ENCODE results near the gene HOXC6. TPM values are rescaled to one million over a fixed set of nuclear protein-coding genes. Genes with fewer than 3 reads are reported as not detected.

The HOXC6 gene
- total and polyA plus RNA-seq, 9 of the 15 experiments (the other 6 are each of a cell fraction or from before 2014, with no cell fraction given): 0.06 to 4.0 (median 1.4) TPM

DNA sequence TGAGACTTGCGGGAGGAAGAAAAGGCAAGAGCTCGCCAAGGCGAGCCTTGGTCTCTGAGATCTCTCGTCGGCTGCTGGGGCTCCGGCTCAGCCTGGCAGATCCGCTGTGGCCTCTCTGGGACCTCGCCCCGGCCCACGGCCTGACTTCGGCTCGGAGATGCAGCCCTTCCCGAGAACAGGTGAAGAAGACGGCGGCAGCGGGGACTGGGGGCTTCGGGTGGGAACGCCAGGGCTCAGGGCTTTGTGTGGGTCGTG lies 34.3 kb upstream of the HOXC6 start:
- H3K9ac ChIP-seq (ENCODE audit: insufficient read depth in 1 of 2, low read depth in 2 of 2, low read length in 2 of 2): peak overlapping the region in 1 of 2 experiments; percentile 96; a peak in 2 of 4 replicates

More for the DNA sequence above, 34.3 kb upstream of the HOXC6 start:
- Histone ChIP-seq H3K36me3 (ENCODE audit: control insufficient read depth, insufficient read depth, low read length) (no peaks in the 10 kb centered on the region), H3K4me1 (replicated peaks in 1 of 2; ENCODE audit: control insufficient read depth in 2 of 2, insufficient read depth in 2 of 2, low read length in 2 of 2) (peaks cover 41 to 65% of the 10 kb centered on the region in 2 experiments), H3K79me2 (ENCODE audit: control insufficient read depth, insufficient read depth, low read length) (peaks cover 26% of the 10 kb centered on the region), H3K4me2 (ENCODE audit: insufficient read depth, low read length) (peak overlapping the region; percentile 92; the same call in 1 of the 2 replicates), H3K9me1 (ENCODE audit: control insufficient read depth, insufficient read depth, low read length) (no peaks in the 10 kb centered on the region), H3K27ac (ENCODE audit: extremely low read depth, low read depth, low read length) (no peak overlapping the region), H4K20me1 (replicated peaks; ENCODE audit: control insufficient read depth, insufficient read depth, low read length) (no peaks in the 10 kb centered on the region), H3K27me3 (ENCODE audit: control insufficient read depth in 2 of 2, insufficient read depth in 2 of 2, low read length in 2 of 2) (peaks cover 0 to 10% of the 10 kb centered on the region in 2 experiments; a peak in 2 of 5 replicates), H2AFZ (ENCODE audit: low read depth, low read length) (peak overlapping the region; percentile 93; the same call in 1 of the 2 replicates), H3K9me3 (replicated peaks; ENCODE audit: control insufficient read depth, insufficient read depth, low read depth, low read length) (no peaks in the 10 kb centered on the region), H3K4me3 (no peak overlapping the region)
- in situ Hi-C loops (cut with MboI): no loop called here
- TF ChIP-seq U2AF1 (optimal IDR thresholded peaks at IDR 0.05; ENCODE audit: low read depth, low read length) (peak; percentile 20), SMAD3 (CRISPR knock-in tag; conservative IDR thresholded peaks at IDR 0.05) (no peak), SFPQ (IDR thresholded peaks at IDR 0.05; ENCODE audit: low read depth, low read length) (no peak)
- ATAC-seq (no peak), FAIRE-seq (no peak), DNase-seq (ENCODE audit: extremely low read depth in 1 of 4, low spot score in 3 of 4) (no peak)
- no TSS peak for BruUV-seq (replicated peaks)
- 81% methylated on average over 11 of the region's 19 CpGs for WGBS (ENCODE audit: insufficient coverage, low coverage, missing lambda C conversion rate)
- intact Hi-C loops (cut with micrococcal nuclease): no loop called here
- CTCF ChIA-PET (ENCODE audit: low intra/inter-chr PET ratio): no interaction called here
- POLR2A ChIA-PET: interaction anchor here (1.0 to 1.2 kb wide), 2 partner anchors 25 to 214 kb away, joined by 4 read pairs; no protein-coding TSS in a partner anchor
